GM18873 (cell line): Measurements from ENCODE around the gene HTR1E.
"Not testable (repeated sequence)": the region's sequence is repeated elsewhere in the genome, so short reads cannot be mapped to it uniquely, and the experiment has no call there.

Source experiments
- ATAC-seq: cut with Tn5 transposase; IDR thresholded peaks from one replicate; pipeline ENCODE4 v1.9.1; 2021; ENCODE audit warnings: mild to moderate bottlenecking, moderate library complexity, moderate number of reproducible peaks; ENCODE audit not compliant: unreplicated experiment, low FRiP score

The HTR1E gene

GRCh38 chr6:86969573-86969972 is 32.2 kb downstream of the HTR1E start:
- no peak for ATAC-seq

- no peak for ATAC-seq
These were observed 35.8 kb downstream of the HTR1E start for GRCh38 chr6:86973088-86973487.

GRCh38 chr6:86978251-86978650 is 40.9 kb downstream of the HTR1E start:
- ATAC-seq = no peak

GRCh38 chr6:87001494-87001893 is 64.2 kb downstream of the HTR1E start:
- no peak for ATAC-seq

GRCh38 chr6:87002391-87002790 is 65.1 kb downstream of the HTR1E start:
- ATAC-seq = not testable (repeated sequence)

- not testable (repeated sequence) for ATAC-seq
These were observed 69.2 kb downstream of the HTR1E start for GRCh38 chr6:87006541-87006940.

- not testable (repeated sequence) for ATAC-seq
These were observed 72.3 kb downstream of the HTR1E start for GRCh38 chr6:87009581-87009980.

- ATAC-seq = no peak
These were observed 74.7 kb downstream of the HTR1E start for GRCh38 chr6:87012035-87012434.

- ATAC-seq = no peak
These were observed 75.4 kb downstream of the HTR1E start for GRCh38 chr6:87012743-87013142.

- ATAC-seq = no peak
These were observed 79.4 kb downstream of the HTR1E start for GRCh38 chr6:87016772-87017171.

GRCh38 chr6:87027021-87027420 is 89.7 kb downstream of the HTR1E start:
- no peak for ATAC-seq

GRCh38 chr6:87029711-87030314 is 92.5 kb downstream of the HTR1E start:
- no peak for ATAC-seq

- no peak for ATAC-seq
These were observed 103.4 kb downstream of the HTR1E start for GRCh38 chr6:87040729-87041128.

- no peak for ATAC-seq
These were observed 108.3 kb downstream of the HTR1E start for GRCh38 chr6:87045521-87046075.

- ATAC-seq = no peak
These were observed 112.5 kb downstream of the HTR1E start for GRCh38 chr6:87049779-87050178.

- no peak for ATAC-seq
These were observed 116.0 kb downstream of the HTR1E start for GRCh38 chr6:87053312-87053711.

- ATAC-seq = no peak
These were observed 117.0 kb downstream of the HTR1E start for GRCh38 chr6:87054143-87054833.

- ATAC-seq = no peak
These were observed 122.6 kb downstream of the HTR1E start for GRCh38 chr6:87059943-87060342.

GRCh38 chr6:87065117-87065516 is 127.8 kb downstream of the HTR1E start:
- no peak for ATAC-seq
